Measurements from ENCODE around the gene ABCC2.
"Not testable (repeated sequence)": the region's sequence is repeated elsewhere in the genome, so short reads cannot be mapped to it uniquely, and the experiment has no call there.

ABCC2 gene

GRCh38 chr10:99809931-99810615 lies 27.6 kb downstream of the ABCC2 start:
- no peak for DNase-seq

- no peak for DNase-seq
These were observed 29.7 kb downstream of the ABCC2 start for GRCh38 chr10:99812177-99812576.

GRCh38 chr10:99814143-99814542 lies 31.7 kb downstream of the ABCC2 start:
- no peak for DNase-seq

GRCh38 chr10:99815621-99816020 lies 33.2 kb downstream of the ABCC2 start:
- no peak for DNase-seq

- DNase-seq, result no peak
These were observed 45.5 kb downstream of the ABCC2 start for GRCh38 chr10:99827936-99828335.

GRCh38 chr10:99828464-99828863 lies 46.0 kb downstream of the ABCC2 start:
- no peak for DNase-seq

GRCh38 chr10:99832439-99832838 lies 50.0 kb downstream of the ABCC2 start:
- no peak for DNase-seq

- no peak for DNase-seq
These were observed 52.0 kb downstream of the ABCC2 start for GRCh38 chr10:99834410-99834809.

GRCh38 chr10:99835947-99836346 lies 53.5 kb downstream of the ABCC2 start:
- DNase-seq, result no peak

- no peak for DNase-seq
These were observed 54.3 kb downstream of the ABCC2 start for GRCh38 chr10:99836711-99837110.

- DNase-seq, result not testable (repeated sequence)
These were observed 58.4 kb downstream of the ABCC2 start for GRCh38 chr10:99840859-99841258.

GRCh38 chr10:99841746-99842145 lies 59.3 kb downstream of the ABCC2 start:
- no peak for DNase-seq

GRCh38 chr10:99843310-99843709 lies 60.9 kb downstream of the ABCC2 start:
- no peak for DNase-seq

- DNase-seq, result no peak
These were observed 62.1 kb downstream of the ABCC2 start for GRCh38 chr10:99844433-99844955.

GRCh38 chr10:99845837-99846382 lies 63.5 kb downstream of the ABCC2 start:
- DNase-seq, result no peak

GRCh38 chr10:99849057-99849456 lies 66.6 kb downstream of the ABCC2 start:
- DNase-seq, result no peak

GRCh38 chr10:99849536-99849935 lies 67.1 kb downstream of the ABCC2 start:
- no peak for DNase-seq

GRCh38 chr10:99850021-99850766 lies 67.8 kb downstream of the ABCC2 start:
- no peak for DNase-seq

GRCh38 chr10:99850767-99851340 lies 68.4 kb downstream of the ABCC2 start:
- no peak for DNase-seq

GRCh38 chr10:99851825-99852224 lies 69.4 kb downstream of the ABCC2 start:
- DNase-seq, result no peak

GRCh38 chr10:99852481-99853213 lies 70.2 kb downstream of the ABCC2 start:
- no peak for DNase-seq

- DNase-seq, result no peak
These were observed 71.2 kb downstream of the ABCC2 start for GRCh38 chr10:99853655-99854054.

- DNase-seq, result no peak
These were observed 72.4 kb downstream of the ABCC2 start for GRCh38 chr10:99854860-99855259.
